Lower lobe of right lung (tissue), 2 donors: ENCODE results near the gene MACROD2. TPM values are rescaled to one million over a fixed set of nuclear protein-coding genes. Genes with fewer than 3 reads are reported as not detected.

Experiments used
- ATAC-seq, 2 donors: fragments of 200-7000 bp; cut with Tn5 transposase; one replicate each; pipeline ENCODE4 v1.9.1; 2020 to 2022; ENCODE audit warnings: mild to moderate bottlenecking in 2 of 2, moderate library complexity in 2 of 2
- DNase-seq: peaks from one replicate; pipeline ENCODE4 v3.0.0-alpha.2; 2020
- H3K27ac ChIP-seq: fragments of 200-600 bp; one replicate; pipeline ENCODE4 v1.8.0; 2022
- H3K27me3 ChIP-seq: fragments of 200-600 bp; one replicate; pipeline ENCODE4 v1.8.0; 2022; ENCODE audit warnings: low read depth
- H3K36me3 ChIP-seq: fragments of 200-600 bp; one replicate; pipeline ENCODE4 v1.8.0; 2022; ENCODE audit warnings: mild to moderate bottlenecking
- H3K4me1 ChIP-seq: fragments of 200-600 bp; one replicate; pipeline ENCODE4 v1.8.0; 2022
- H3K4me3 ChIP-seq: fragments of 200-600 bp; one replicate; pipeline ENCODE4 v1.8.0; 2022; ENCODE audit warnings: mild to moderate bottlenecking
- H3K9me3 ChIP-seq: fragments of 200-600 bp; one replicate; pipeline ENCODE4 v1.8.0; 2022
- CTCF ChIP-seq: fragments of 200-600 bp; IDR thresholded peaks from one replicate; pipeline ENCODE4 v1.8.0; 2022; ENCODE audit warnings: antibody characterized with exemption, mild to moderate bottlenecking
- intact Hi-C: fragments of 100-400 bp; cut with DNase I; formaldehyde crosslinking; loops from one replicate; pipeline ENCODE4 v1.11.0; 2022
- total RNA-seq: library from RNA; stranded (reverse); fragmentation: NEBNext Ultra II Directional; extraction: Animal tissue kit (Norgen Biotek cat#: 25700); gene quantifications from one replicate; pipeline ENCODE4 v1.2.1, GENCODE V29; 2021
- donor health status: DM: no; HTN: yes; CAD: no; lungs with severe emphysema.

The MACROD2 gene
- total RNA-seq, 1 donor from 2014 or later, result 73.0 TPM

- no peak for ATAC-seq
- Histone ChIP-seq H3K27me3 (no peaks in the 10 kb centered on the region), H3K27ac (no peak overlapping the region), H3K4me3 (no peak overlapping the region), H3K36me3 (no peaks in the 10 kb centered on the region), H3K9me3 (no peaks in the 10 kb centered on the region), H3K4me1 (no peaks in the 10 kb centered on the region)
- intact Hi-C loops, result no loop called here
- TF ChIP-seq CTCF, result no peak
- no peak for DNase-seq
These were observed 118.9 kb downstream of the MACROD2 start for GRCh38 chr20:14114065-14114704.

DNA sequence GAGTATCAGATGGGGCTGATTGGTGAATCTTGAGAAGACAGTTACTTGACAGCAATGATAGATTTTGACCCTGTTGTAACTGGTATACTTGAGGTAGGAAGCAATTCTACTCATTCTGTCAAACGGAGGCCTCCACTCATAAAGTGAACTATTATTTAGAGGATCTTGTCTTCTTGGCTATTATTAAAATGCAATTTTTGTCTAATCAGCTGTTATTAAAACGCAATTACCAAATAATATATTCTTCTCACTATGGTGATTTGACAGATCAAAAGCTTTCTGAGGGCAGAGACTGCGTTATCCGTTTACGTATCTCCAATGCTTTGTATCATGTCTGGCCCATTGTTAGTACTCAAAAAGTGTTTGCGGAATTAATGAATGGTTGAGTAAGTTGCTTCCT is 120.7 kb downstream of the MACROD2 start:
- no peaks in the 10 kb centered on the region for H3K27me3 ChIP-seq
- intact Hi-C loops, result no loop called here
- H3K27ac ChIP-seq, result no peak overlapping the region
- TF ChIP-seq CTCF, result no peak
- H3K4me1 ChIP-seq, result no peaks in the 10 kb centered on the region
- ATAC-seq (no peak), DNase-seq (no peak)
- no peak overlapping the region for H3K4me3 ChIP-seq
- H3K9me3 ChIP-seq, result no peaks in the 10 kb centered on the region
- no peaks in the 10 kb centered on the region for H3K36me3 ChIP-seq

GRCh38 chr20:14117768-14118167 is 122.5 kb downstream of the MACROD2 start:
- Histone ChIP-seq H3K9me3 (no peaks in the 10 kb centered on the region), H3K4me3 (no peak overlapping the region), H3K36me3 (no peaks in the 10 kb centered on the region), H3K27me3 (no peaks in the 10 kb centered on the region), H3K27ac (no peak overlapping the region), H3K4me1 (no peaks in the 10 kb centered on the region)
- ATAC-seq (no peak), DNase-seq (no peak)
- intact Hi-C loops, result no loop called here
- no peak for TF ChIP-seq CTCF

- H3K4me1 ChIP-seq, result no peaks in the 10 kb centered on the region
- H3K27me3 ChIP-seq, result no peaks in the 10 kb centered on the region
- intact Hi-C loops, result no loop called here
- no peaks in the 10 kb centered on the region for H3K9me3 ChIP-seq
- H3K36me3 ChIP-seq, result no peaks in the 10 kb centered on the region
- no peak for TF ChIP-seq CTCF
- no peak overlapping the region for H3K27ac ChIP-seq
- DNase-seq, result no peak
- no peak overlapping the region for H3K4me3 ChIP-seq
- ATAC-seq, result no peak
These were observed 131.5 kb downstream of the MACROD2 start for GRCh38 chr20:14126856-14127255.

DNA sequence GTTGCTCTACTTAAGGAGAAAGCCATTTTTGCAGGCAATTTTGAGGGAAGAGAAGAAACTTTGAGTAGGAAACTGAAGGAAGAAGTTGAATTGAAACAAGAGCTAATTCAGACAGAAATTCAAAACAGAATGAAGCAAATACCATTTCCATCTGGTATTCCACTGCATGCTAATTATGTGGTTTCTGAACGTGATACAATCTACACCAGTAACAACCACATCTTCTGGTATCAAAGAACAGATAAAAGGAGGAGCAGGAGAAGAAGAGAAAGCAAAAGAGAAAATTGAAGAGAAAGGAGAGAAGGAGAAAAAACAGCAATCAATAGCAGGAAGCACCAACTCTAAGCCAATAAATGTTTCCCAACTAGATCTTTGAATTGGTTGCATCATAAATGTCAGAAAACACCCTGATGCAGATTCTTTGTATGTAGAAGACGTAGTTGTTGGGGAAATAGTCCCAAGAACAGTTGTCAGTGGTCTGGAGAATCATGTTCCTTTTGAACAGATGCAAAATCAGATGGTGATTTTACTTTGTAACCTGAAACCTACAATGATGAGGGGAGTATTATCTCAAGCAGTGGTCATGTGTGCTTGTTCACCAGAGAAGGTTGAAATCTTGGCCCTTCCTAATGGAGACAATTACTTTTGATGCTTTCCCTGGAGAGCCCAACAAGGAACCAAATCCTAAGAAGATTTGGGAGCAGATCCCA is 132.4 kb downstream of the MACROD2 start:
- no peaks in the 10 kb centered on the region for H3K27me3 ChIP-seq
- no peaks in the 10 kb centered on the region for H3K4me1 ChIP-seq
- no peak for TF ChIP-seq CTCF
- intact Hi-C loops, result no loop called here
- no peaks in the 10 kb centered on the region for H3K36me3 ChIP-seq
- H3K4me3 ChIP-seq, result no peak overlapping the region
- DNase-seq (no peak), ATAC-seq (no peak)
- no peak overlapping the region for H3K27ac ChIP-seq
- H3K9me3 ChIP-seq, result no peaks in the 10 kb centered on the region
